K562 (cell line): ENCODE measurements around the gene RNF39. TPM values are rescaled to one million over a fixed set of nuclear protein-coding genes. Genes with fewer than 3 reads are reported as not detected.

Source experiments
- ETV1 ChIP-seq: fragments of 450-650 bp; conservative IDR thresholded peaks from 2 replicates; pipeline ENCODE4 v1.6.1; 2016; ENCODE audit warnings: missing genetic modification characterization, control low read depth, low read depth, missing compliant biosample characterization
- NR2F6 ChIP-seq: fragments of 450-650 bp; formaldehyde crosslinking; IDR thresholded peaks from 2 replicates; pipeline ENCODE4 v1.4.0; 2020; ENCODE audit warnings: mild to moderate bottlenecking
- PATZ1 ChIP-seq: fragments of 250-450 bp; sonication (Bioruptor Pico); IDR thresholded peaks from 2 replicates; pipeline ENCODE4 v1.5.0; 2020; ENCODE audit warnings: mild to moderate bottlenecking, borderline replicate concordance
- SIN3A ChIP-seq, 2 experiments: fragments of 150-350 bp in 1 of 2; IDR thresholded peaks; 2 replicates each; pipeline ENCODE4 v1.6.1; 2011 to 2016; ENCODE audit warnings: borderline replicate concordance in 2 of 2, low read depth in 2 of 2, low read length in 2 of 2, mild to moderate bottlenecking in 2 of 2, moderate library complexity in 2 of 2; ENCODE audit not compliant: control insufficient read depth in 1 of 2
- STAT6 ChIP-seq: sonication (generic); formaldehyde crosslinking; IDR thresholded peaks from 2 replicates; pipeline ENCODE4 v1.8.1; 2023; ENCODE audit warnings: mild to moderate bottlenecking, missing genetic modification reagents
- THAP12 ChIP-seq: fragments of 250-450 bp; sonication (Bioruptor Pico); IDR thresholded peaks from 2 replicates; pipeline ENCODE4 v1.9.0; 2021; ENCODE audit warnings: mild to moderate bottlenecking, inconsistent platforms
- USF2 ChIP-seq: sonication (generic); formaldehyde crosslinking; IDR thresholded peaks from 2 replicates; pipeline ENCODE4 v1.5.0; 2020; ENCODE audit warnings: missing genetic modification reagents
- ZBED1 ChIP-seq: IDR thresholded peaks from 2 replicates; pipeline ENCODE4 v1.6.1; 2014
- ZBTB17 ChIP-seq: fragments of 450-650 bp; formaldehyde crosslinking; IDR thresholded peaks from 2 replicates; pipeline ENCODE4 v1.4.0; 2020; ENCODE audit warnings: mild to moderate bottlenecking
- ZNF12 ChIP-seq: sonication (generic); formaldehyde crosslinking; IDR thresholded peaks from 2 replicates; pipeline ENCODE4 v1.4.0; 2020; ENCODE audit warnings: mild to moderate bottlenecking, missing genetic modification reagents
- ZNF140 ChIP-seq: fragments of 250-450 bp; sonication (Bioruptor Pico); IDR thresholded peaks from 2 replicates; pipeline ENCODE4 v1.8.0; 2021; ENCODE audit warnings: moderate library complexity, mild to moderate bottlenecking, inconsistent platforms
- ZNF174 ChIP-seq: fragments of 250-450 bp; sonication (Bioruptor Pico); IDR thresholded peaks from 2 replicates; pipeline ENCODE4 v1.4.0; 2020; ENCODE audit warnings: mild to moderate bottlenecking
- ZNF311 ChIP-seq: fragments of 250-450 bp; sonication (Bioruptor Pico); IDR thresholded peaks from 2 replicates; pipeline ENCODE4 v1.4.0; 2020; ENCODE audit warnings: mild to moderate bottlenecking, moderate library complexity
- ZNF507 ChIP-seq: conservative IDR thresholded peaks from 2 replicates; pipeline ENCODE4 v1.6.1; 2017; ENCODE audit warnings: missing genetic modification characterization, missing compliant biosample characterization
- ZNF512 ChIP-seq: IDR thresholded peaks from 2 replicates; pipeline ENCODE4 v1.6.1; 2016; ENCODE audit warnings: missing genetic modification characterization, missing compliant biosample characterization
- ZNF561 ChIP-seq: fragments of 450-650 bp; formaldehyde crosslinking; conservative IDR thresholded peaks from 2 replicates; pipeline ENCODE4 v1.4.0; 2020; ENCODE audit warnings: mild to moderate bottlenecking, moderate library complexity
- polyA plus RNA-seq, 8 experiments: library from polyadenylated mRNA; depleted of rRNA in 4 of 8; stranded (reverse) in 5 of 8; unstranded in 3 of 8; fragments of >200 nt; fragmentation: Nextera tagmentation in 2 of 8; fragmentation: Illumina TruSeq in 1 of 8; extraction: Ambion mirVana in 2 of 8; extraction: Trizol in 1 of 8; gene quantifications; 2 replicates each; pipeline versions ENCODE4 v1.2.1 to v1.2.3, GENCODE V29; 2011 to 2014; ENCODE audit warnings: inconsistent platforms in 1 of 8, missing spikeins in 1 of 8
- total RNA-seq, 7 experiments: library from RNA; depleted of rRNA in 6 of 7; stranded (reverse); fragments of >200 nt in 6 of 7; fragmentation: Illumina TruSeq in 2 of 7; extraction: Trizol in 2 of 7; gene quantifications; 2 replicates each; pipeline versions ENCODE4 v1.2.1 to v1.2.3, GENCODE V29; 2011 to 2021; ENCODE audit warnings: low replicate concordance in 1 of 7

RNF39 gene
- total and polyA plus RNA-seq, 9 of the 15 experiments (the other 6 are each of a cell fraction or from before 2014, with no cell fraction given): not detected

- TF ChIP-seq STAT6 (no peak; the same call in 1 of the 2 replicates), SIN3A (IDR thresholded peaks at IDR 0.05; ENCODE audit: borderline replicate concordance in 2 of 2, control insufficient read depth in 1 of 2, low read depth in 2 of 2, low read length in 2 of 2) (peak; percentile 88 to 91), USF2 (CRISPR knock-in tag) (no peak), ZNF311 (CRISPR knock-in tag) (no peak), ZBTB17 (CRISPR knock-in tag) (peak; percentile 54), ZNF507 (tag) (no peak), PATZ1 (CRISPR knock-in tag) (peak; percentile 74), ZBED1 (peak; percentile 57), ETV1 (tag) (peak; percentile 94), ZNF561 (no peak), NR2F6 (0 out of 2 replicates have a peak, but pooled peaks have one; percentile 67), ZNF174 (no peak), ZNF140 (CRISPR knock-in tag) (no peak), THAP12 (CRISPR knock-in tag) (peak; percentile 37; the same call in 1 of the 2 replicates), ZNF512 (no peak), ZNF12 (no peak)
Measured at GRCh38 chr6:30066577-30067459, 8.8 kb downstream of the RNF39 start, which contains the start of gene PPP1R11 (continued).
